Astrocyte of the spinal cord (primary cell): ENCODE data around the gene ABCB6.

Experiments used
- DNase-seq: peaks from one replicate; pipeline ENCODE4 v3.0.0; 2011; ENCODE audit warnings: low read depth, low spot score
- H3K4me3 ChIP-seq: 2 replicates; pipeline ENCODE4 v1.5.1; 2011; ENCODE audit warnings: low read depth, mild to moderate bottlenecking, low read length, moderate library complexity
- CTCF ChIP-seq: IDR thresholded peaks from 2 replicates; pipeline ENCODE4 v1.5.1; 2012; ENCODE audit warnings: low read depth, mild to moderate bottlenecking, low read length, inconsistent platforms
- in situ Hi-C: cut with HindIII; loops from 2 replicates; pipeline ENCODE4 v1.10.0; 2017; ENCODE audit warnings: low sequenced_read_pairs

The ABCB6 gene

GRCh38 chr2:219219784-219220532, 1.2 kb upstream of the ABCB6 start:
- no peak for TF ChIP-seq CTCF
- DNase-seq, result no peak
- H3K4me3 ChIP-seq, result no peak overlapping the region
- in situ Hi-C loops, result no loop called here

- peak overlapping the region; percentile 48 for H3K4me3 ChIP-seq
- peak; percentile 80 for DNase-seq
- TF ChIP-seq CTCF, result no peak
- in situ Hi-C loops, result no loop called here
Observed at GRCh38 chr2:219218217-219218731, 484 bp downstream of the ABCB6 start.

- H3K4me3 ChIP-seq, result no peak overlapping the region
- in situ Hi-C loops, result no loop called here
- TF ChIP-seq CTCF, result no peak
- no peak for DNase-seq
Observed at GRCh38 chr2:219216535-219216915, 2.2 kb downstream of the ABCB6 start.

GRCh38 chr2:219215871-219216534, 2.8 kb downstream of the ABCB6 start:
- no peak overlapping the region for H3K4me3 ChIP-seq
- in situ Hi-C loops, result no loop called here
- DNase-seq, result no peak
- TF ChIP-seq CTCF, result no peak

GRCh38 chr2:219214786-219215185, 4.0 kb downstream of the ABCB6 start:
- TF ChIP-seq CTCF, result no peak
- no peak overlapping the region for H3K4me3 ChIP-seq
- in situ Hi-C loops, result no loop called here
- DNase-seq, result no peak

GRCh38 chr2:219214141-219214540, 4.6 kb downstream of the ABCB6 start:
- no peak for TF ChIP-seq CTCF
- DNase-seq, result no peak
- in situ Hi-C loops, result no loop called here
- H3K4me3 ChIP-seq, result no peak overlapping the region
